ENCODE data around the gene SKA1. TPM values are rescaled to one million over a fixed set of nuclear protein-coding genes. Genes with fewer than 3 reads are reported as not detected.

SKA1 gene
- total and polyA plus RNA-seq, 4 donors = 3.5 to 4.8 (median 3.8) TPM

DNA sequence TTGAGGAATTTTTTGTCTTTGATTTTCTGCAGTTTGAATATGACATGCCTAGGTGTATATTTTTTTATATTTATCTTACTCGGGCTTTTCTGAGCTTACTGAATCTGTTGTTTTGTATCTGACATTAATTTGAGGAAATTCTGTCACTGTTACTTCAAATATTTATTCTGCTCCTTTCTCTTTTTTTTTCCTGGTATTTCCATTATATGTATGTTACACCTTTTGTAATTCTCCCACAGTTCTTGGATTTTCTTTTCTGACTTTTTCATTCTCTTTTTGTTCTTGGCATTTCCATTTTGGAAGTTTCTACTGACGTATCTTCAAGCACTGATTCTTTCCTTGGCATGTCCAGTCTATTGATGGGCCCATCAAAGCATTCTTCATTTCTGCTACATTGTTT lies 24.1 kb upstream of the SKA1 start:
- DNase-seq (ENCODE audit: low read depth in 4 of 6, low spot score in 6 of 6) = no peak
- no peaks in the 10 kb centered on the region for H3K27me3 ChIP-seq (ENCODE audit: control insufficient read depth, insufficient read depth, low read length)
- no peaks in the 10 kb centered on the region for H3K4me1 ChIP-seq (ENCODE audit: control insufficient read depth, insufficient read depth, low read length)
- WGBS (ENCODE audit: insufficient coverage) = 63% methylated on average over 1 of the region's 2 CpGs
- H3K27ac ChIP-seq (ENCODE audit: low read depth, low read length) = no peak overlapping the region
- H3K9me3 ChIP-seq (ENCODE audit: control insufficient read depth, insufficient read depth, low read length) = no peaks in the 10 kb centered on the region
- no peaks in the 10 kb centered on the region for H3K36me3 ChIP-seq (ENCODE audit: control insufficient read depth, insufficient read depth, low read length)
- H3K4me3 ChIP-seq (ENCODE audit: low read depth, low read length) = no peak overlapping the region

DNA sequence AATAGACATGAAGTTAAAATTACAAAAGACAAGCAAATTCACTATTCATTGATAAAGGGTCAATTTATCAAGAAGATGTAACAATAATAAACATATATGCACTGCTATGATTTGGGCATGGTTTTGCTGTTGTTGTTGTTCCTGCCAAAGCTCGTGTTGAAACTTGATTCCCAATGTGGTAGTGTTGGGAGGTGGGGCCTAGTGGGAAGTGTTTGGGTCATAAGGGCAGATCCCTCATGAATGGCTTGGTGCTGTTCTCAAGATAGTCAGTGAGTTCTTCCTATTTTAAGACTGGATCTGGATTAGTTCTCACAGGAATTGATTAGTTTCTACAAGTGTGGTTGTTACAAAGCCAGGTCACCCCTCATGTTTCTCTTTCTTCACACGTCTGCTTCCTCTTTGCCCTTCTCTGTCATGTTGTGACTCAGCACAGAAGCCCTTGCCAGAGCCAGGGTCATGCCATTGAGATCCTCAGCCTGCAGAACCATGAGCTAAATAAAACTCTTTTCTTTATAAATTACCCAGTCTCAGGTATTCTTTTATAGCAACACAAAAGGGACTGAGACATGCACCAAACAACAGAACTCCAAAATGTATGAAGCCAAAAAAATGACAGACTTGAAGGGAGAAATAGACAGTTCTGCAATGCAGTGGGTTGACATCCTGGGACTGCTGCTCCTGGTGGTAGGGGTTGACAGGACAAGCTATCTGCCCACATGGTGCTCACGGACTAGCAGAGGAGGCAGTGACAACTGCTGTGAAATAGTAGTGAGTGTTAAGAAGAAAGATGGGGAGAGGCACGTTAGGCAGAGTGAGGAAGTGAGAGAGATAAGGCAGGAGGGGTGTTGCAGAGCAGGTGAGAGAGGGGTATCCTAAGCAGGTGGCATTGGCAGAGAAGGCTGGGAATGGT lies 18.6 kb upstream of the SKA1 start:
- no peaks in the 10 kb centered on the region for H3K36me3 ChIP-seq (ENCODE audit: control insufficient read depth, insufficient read depth, low read length)
- H3K27me3 ChIP-seq (ENCODE audit: control insufficient read depth, insufficient read depth, low read length) = peaks cover 2% of the 10 kb centered on the region
- H3K27ac ChIP-seq (ENCODE audit: low read depth, low read length) = no peak overlapping the region
- DNase-seq (ENCODE audit: low read depth in 4 of 6, low spot score in 6 of 6) = no peak
- no peaks in the 10 kb centered on the region for H3K9me3 ChIP-seq (ENCODE audit: control insufficient read depth, insufficient read depth, low read length)
- H3K4me1 ChIP-seq (ENCODE audit: control insufficient read depth, insufficient read depth, low read length) = no peaks in the 10 kb centered on the region
- 43% methylated on average over 3 of the region's 4 CpGs for WGBS (ENCODE audit: insufficient coverage)
- no peak overlapping the region for H3K4me3 ChIP-seq (ENCODE audit: low read depth, low read length)

DNA sequence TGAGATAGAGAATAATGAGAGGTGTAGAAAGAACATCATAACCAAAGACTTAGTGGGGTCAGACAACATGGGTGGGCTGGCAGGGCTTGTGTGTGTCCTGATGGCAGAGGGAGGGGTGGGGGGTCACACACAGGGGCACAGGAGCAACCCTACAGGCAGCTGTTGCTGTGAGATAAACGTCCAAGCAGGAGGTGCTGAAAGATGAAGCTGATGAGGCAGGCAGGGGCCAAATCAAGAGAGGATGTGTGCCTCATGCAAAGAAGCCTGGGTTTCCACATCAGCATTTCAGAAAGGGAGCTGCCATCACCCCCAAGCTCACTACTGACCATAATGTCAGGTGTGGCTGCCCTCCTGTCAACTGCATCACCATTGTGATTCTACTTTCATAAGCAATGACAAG lies 16.0 kb upstream of the SKA1 start:
- Histone ChIP-seq H3K36me3 (ENCODE audit: control insufficient read depth, insufficient read depth, low read length) (no peaks in the 10 kb centered on the region), H3K27me3 (ENCODE audit: control insufficient read depth, insufficient read depth, low read length) (peaks cover 2% of the 10 kb centered on the region), H3K4me3 (ENCODE audit: low read depth, low read length) (no peak overlapping the region), H3K9me3 (ENCODE audit: control insufficient read depth, insufficient read depth, low read length) (no peaks in the 10 kb centered on the region), H3K27ac (ENCODE audit: low read depth, low read length) (no peak overlapping the region), H3K4me1 (ENCODE audit: control insufficient read depth, insufficient read depth, low read length) (no peaks in the 10 kb centered on the region)
- no peak for DNase-seq (ENCODE audit: low read depth in 4 of 6, low spot score in 6 of 6)
- WGBS (ENCODE audit: insufficient coverage) = 18% methylated on average over 1 of the region's 1 CpG

DNA sequence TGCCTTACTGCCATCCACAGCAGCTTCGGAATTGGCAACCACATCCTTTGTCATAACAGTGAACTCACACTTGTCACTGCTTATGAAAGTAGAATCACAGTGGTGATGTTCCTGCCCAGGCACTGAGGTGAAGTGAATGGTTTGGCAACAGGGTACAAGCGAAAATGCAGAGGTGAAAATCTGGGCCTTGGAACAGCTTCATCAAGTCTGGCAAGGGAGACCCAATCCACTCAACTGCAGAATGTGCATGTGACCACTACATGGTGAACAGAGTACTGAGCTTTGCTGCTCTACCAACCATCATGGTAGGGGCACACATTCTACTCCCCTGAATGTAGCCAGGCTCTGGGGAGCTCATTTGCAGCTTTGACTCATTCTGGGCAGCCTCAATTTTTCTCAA lies 15.0 kb upstream of the SKA1 start:
- no peak overlapping the region for H3K4me3 ChIP-seq (ENCODE audit: low read depth, low read length)
- WGBS (ENCODE audit: insufficient coverage) = 75% methylated on average over 1 of the region's 2 CpGs
- H3K27ac ChIP-seq (ENCODE audit: low read depth, low read length) = no peak overlapping the region
- no peaks in the 10 kb centered on the region for H3K9me3 ChIP-seq (ENCODE audit: control insufficient read depth, insufficient read depth, low read length)
- H3K4me1 ChIP-seq (ENCODE audit: control insufficient read depth, insufficient read depth, low read length) = no peaks in the 10 kb centered on the region
- H3K27me3 ChIP-seq (ENCODE audit: control insufficient read depth, insufficient read depth, low read length) = peaks cover 2% of the 10 kb centered on the region
- H3K36me3 ChIP-seq (ENCODE audit: control insufficient read depth, insufficient read depth, low read length) = no peaks in the 10 kb centered on the region
- no peak for DNase-seq (ENCODE audit: low read depth in 4 of 6, low spot score in 6 of 6)

DNA sequence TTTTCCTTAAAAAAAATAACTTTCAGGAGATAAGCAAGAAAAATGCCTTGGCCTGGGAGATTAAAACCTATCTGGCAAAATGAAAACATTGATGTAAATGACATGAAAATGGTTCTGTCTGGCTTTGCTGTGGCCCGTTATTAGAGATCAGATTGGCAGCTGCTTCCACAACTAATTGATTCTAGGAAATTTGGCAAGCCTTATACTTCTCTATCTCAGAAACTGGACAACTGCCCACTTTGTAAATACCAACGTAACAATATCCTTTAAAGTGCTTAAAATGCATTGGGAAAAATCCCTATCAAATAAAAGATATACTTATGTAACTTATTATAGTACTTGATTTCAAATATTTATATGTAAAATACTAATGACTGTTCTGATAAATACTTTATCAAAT lies 14.2 kb upstream of the SKA1 start:
- DNase-seq (ENCODE audit: low read depth in 4 of 6, low spot score in 6 of 6) = peak in 2 of 6 donors; percentile 7 to 20
- WGBS (ENCODE audit: insufficient coverage) = no CpG with 5 or more reads among the region's 2 CpGs

DNA sequence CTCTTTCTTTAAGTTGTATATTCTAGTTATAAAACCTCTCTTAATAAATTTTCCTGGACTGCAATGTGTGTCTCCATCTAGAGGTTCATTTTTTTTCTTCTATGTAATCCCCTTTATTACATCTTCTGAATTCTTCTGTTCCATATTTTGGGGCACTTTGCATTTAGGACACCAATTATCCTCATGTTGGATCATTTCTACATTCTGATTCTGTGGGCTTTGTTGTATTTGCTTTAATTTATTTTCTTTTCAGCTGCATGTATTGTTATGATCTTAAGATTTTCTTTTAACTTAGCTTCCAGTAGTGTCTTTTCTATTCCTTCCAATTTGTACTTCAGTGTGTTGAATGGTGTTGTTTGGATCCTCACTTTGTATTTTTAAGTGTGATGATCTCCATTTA lies 5.2 kb upstream of the SKA1 start:
- Histone ChIP-seq H3K36me3 (ENCODE audit: control insufficient read depth, insufficient read depth, low read length) (no peaks in the 10 kb centered on the region), H3K27ac (ENCODE audit: low read depth, low read length) (no peak overlapping the region), H3K4me1 (ENCODE audit: control insufficient read depth, insufficient read depth, low read length) (peaks cover 4% of the 10 kb centered on the region), H3K4me3 (ENCODE audit: low read depth, low read length) (no peak overlapping the region), H3K27me3 (ENCODE audit: control insufficient read depth, insufficient read depth, low read length) (no peaks in the 10 kb centered on the region), H3K9me3 (ENCODE audit: control insufficient read depth, insufficient read depth, low read length) (peaks cover 4% of the 10 kb centered on the region)
- DNase-seq (ENCODE audit: low read depth in 4 of 6, low spot score in 6 of 6) = no peak

More for the DNA sequence above, 14.2 kb upstream of the SKA1 start:
- Histone ChIP-seq H3K9me3 (ENCODE audit: control insufficient read depth, insufficient read depth, low read length) (no peaks in the 10 kb centered on the region), H3K27ac (ENCODE audit: low read depth, low read length) (no peak overlapping the region), H3K4me1 (ENCODE audit: control insufficient read depth, insufficient read depth, low read length) (no peaks in the 10 kb centered on the region), H3K36me3 (ENCODE audit: control insufficient read depth, insufficient read depth, low read length) (no peaks in the 10 kb centered on the region), H3K4me3 (ENCODE audit: low read depth, low read length) (no peak overlapping the region), H3K27me3 (ENCODE audit: control insufficient read depth, insufficient read depth, low read length) (peaks cover 2% of the 10 kb centered on the region)

DNA sequence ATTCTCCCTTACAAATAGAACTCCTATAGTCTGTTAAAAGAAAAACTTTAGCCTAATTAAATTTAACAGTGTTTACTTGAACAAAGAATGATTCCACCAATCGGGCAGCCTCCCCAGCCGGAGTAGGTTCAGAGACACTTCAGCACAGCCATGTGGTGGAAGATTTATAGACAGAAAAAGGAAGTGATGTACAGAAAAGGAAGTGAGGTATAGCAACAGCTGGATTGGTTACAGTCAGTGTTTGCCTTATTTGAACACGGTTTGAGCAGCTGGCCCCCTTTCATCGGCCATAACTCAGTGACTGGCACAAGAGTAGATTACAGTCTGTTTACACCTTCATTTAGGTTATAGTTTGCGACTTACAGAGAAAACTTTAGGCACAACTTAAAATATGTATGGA lies 2.1 kb upstream of the SKA1 start:
- 90% methylated on average over 2 of the region's 5 CpGs for WGBS (ENCODE audit: insufficient coverage)
- no peaks in the 10 kb centered on the region for H3K27me3 ChIP-seq (ENCODE audit: control insufficient read depth, insufficient read depth, low read length)
- DNase-seq (ENCODE audit: low read depth in 4 of 6, low spot score in 6 of 6) = no peak
- H3K4me3 ChIP-seq (ENCODE audit: low read depth, low read length) = no peak overlapping the region
- peaks cover 11% of the 10 kb centered on the region for H3K4me1 ChIP-seq (ENCODE audit: control insufficient read depth, insufficient read depth, low read length)
- no peaks in the 10 kb centered on the region for H3K36me3 ChIP-seq (ENCODE audit: control insufficient read depth, insufficient read depth, low read length)
- peaks cover 4% of the 10 kb centered on the region for H3K9me3 ChIP-seq (ENCODE audit: control insufficient read depth, insufficient read depth, low read length)
- H3K27ac ChIP-seq (ENCODE audit: low read depth, low read length) = no peak overlapping the region

DNA sequence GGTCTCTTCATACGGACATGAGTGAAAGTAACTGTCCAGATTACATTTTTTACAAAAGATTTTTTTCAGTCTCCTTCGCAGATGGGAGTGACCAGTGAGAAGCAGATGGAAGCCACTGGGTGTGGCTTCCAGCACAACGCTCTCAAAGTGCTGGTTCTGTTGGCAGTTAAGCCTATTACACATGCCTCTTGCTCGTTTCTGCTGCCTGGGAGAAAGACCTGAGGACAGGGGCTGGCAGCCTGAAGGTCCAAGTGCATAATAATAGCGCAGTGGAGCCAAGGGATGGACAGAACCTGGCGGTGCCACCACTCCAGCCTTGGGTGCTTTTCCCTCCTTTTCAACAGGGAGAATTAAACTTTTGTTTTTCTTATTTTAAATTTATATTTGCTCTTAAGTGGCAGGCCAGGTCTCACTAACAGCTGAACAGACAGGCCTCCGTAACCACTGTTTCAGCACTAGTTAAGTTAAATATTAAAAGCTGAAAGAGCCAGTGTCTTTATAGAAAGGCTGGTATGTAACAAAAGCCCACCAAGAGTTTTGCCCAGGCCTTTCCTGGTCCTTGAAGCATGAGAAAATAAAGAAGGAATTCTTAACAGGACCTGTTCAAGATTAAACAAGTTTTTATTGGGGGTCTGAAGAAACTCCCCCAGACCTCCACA lies 1.2 kb upstream of the SKA1 start:
- peaks cover 4% of the 10 kb centered on the region for H3K9me3 ChIP-seq (ENCODE audit: control insufficient read depth, insufficient read depth, low read length)
- no peak for DNase-seq (ENCODE audit: low read depth in 4 of 6, low spot score in 6 of 6)
- H3K27ac ChIP-seq (ENCODE audit: low read depth, low read length) = no peak overlapping the region
- WGBS (ENCODE audit: insufficient coverage) = 64% methylated on average over 3 of the region's 7 CpGs
- no peak overlapping the region for H3K4me3 ChIP-seq (ENCODE audit: low read depth, low read length)
- H3K27me3 ChIP-seq (ENCODE audit: control insufficient read depth, insufficient read depth, low read length) = no peaks in the 10 kb centered on the region
- H3K36me3 ChIP-seq (ENCODE audit: control insufficient read depth, insufficient read depth, low read length) = no peaks in the 10 kb centered on the region
- peaks cover 11% of the 10 kb centered on the region for H3K4me1 ChIP-seq (ENCODE audit: control insufficient read depth, insufficient read depth, low read length)

DNA sequence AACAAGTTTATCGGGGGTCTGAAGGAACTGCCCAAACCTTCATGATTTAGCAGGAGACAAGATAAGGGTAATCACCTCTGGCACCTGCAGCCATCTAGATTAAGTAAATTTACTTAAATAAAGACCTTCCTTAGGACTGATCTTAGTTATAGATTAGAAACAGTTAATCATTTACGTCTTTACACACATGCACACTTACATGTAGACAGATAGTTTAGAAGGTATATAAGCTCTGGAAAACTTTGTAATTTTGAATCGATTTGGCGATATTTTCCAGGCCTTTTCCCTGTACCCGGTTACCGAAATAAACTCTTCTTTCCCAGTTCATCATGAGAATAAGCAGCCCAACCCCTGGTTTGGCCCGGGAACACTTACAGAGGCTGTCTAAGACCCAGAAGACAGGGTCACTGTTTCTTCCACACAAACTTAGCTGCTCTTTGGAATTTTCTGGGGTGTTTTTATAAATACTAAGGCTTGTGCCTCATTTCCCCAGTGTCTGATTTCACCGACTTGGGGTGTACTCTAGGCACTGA lies 560 bp upstream of the SKA1 start:
- DNase-seq (ENCODE audit: low read depth in 4 of 6, low spot score in 6 of 6) = no peak
- 77% methylated on average over 5 of the region's 8 CpGs for WGBS (ENCODE audit: insufficient coverage)
- peak overlapping the region; percentile 78 for H3K27ac ChIP-seq (ENCODE audit: low read depth, low read length)
- H3K36me3 ChIP-seq (ENCODE audit: control insufficient read depth, insufficient read depth, low read length) = no peaks in the 10 kb centered on the region
- H3K4me3 ChIP-seq (ENCODE audit: low read depth, low read length) = peak overlapping the region; percentile 76
- H3K27me3 ChIP-seq (ENCODE audit: control insufficient read depth, insufficient read depth, low read length) = no peaks in the 10 kb centered on the region
- H3K4me1 ChIP-seq (ENCODE audit: control insufficient read depth, insufficient read depth, low read length) = peaks cover 11% of the 10 kb centered on the region
- peaks cover 4% of the 10 kb centered on the region for H3K9me3 ChIP-seq (ENCODE audit: control insufficient read depth, insufficient read depth, low read length)

Data from spinal cord (tissue), 10 donors.